CD4-positive, alpha-beta T cell treated with Interleukin-1 beta for 1 hour (primary cell): ENCODE data around the gene HEATR1.
"Not testable (repeated sequence)": the region's sequence is repeated elsewhere in the genome, so short reads cannot be mapped to it uniquely, and the experiment has no call there.

ENCODE experiments used
- DNase-seq, 2 donors: peaks; one replicate each; pipeline ENCODE4 v3.0.0-alpha.2; 2020 to 2022

The HEATR1 gene

DNA sequence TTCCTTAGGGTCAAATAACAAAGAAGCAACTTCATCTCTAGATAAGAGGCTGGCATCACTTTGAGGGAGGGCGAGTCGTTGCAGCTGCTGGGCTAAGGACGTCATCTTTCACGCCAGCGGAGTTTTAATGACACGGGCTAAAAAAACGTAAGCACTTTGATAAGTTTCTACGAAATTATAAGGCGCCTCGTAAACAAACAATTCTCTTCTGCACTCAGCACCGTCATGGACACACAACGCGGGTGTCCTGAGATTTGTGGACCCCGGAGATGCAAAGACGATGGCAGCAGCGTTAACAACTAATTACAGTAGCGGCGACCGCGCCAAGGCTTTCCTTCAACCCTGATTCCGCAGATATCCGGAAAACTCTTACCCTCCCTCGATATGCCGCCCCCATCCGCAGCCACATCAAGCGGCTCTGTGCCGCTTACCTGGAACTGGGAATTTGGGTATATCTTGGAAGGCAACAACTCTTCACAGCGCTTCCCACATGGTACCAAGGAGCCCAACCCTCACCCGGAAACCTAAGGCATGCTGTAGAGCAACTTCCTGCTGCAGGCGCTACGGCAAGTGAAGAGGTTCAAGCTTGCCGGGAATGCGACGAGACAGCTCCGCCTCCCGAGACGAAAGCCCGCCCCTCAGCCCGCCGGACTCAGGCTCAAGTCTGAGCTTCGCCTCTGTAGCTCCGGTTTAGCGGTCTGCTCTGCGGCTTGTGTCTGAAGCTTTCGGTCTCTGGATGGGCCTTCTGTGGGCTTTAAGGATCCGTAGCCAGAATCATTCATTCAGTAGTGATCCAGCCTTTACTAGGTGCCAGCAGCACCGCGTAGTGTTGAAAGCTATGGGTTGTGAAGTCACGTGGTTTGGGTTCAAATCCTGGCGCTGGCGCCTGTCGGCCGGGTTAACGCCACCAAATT is at the start of gene HEATR1:
TSS of gene HEATR1 (minus strand) at position 526 of the 914 bp plus-strand sequence. CDS start at position 105, 421 bp downstream.
- DNase-seq = peak; percentile 83 to 86

- DNase-seq = no peak
Observed at GRCh38 chr1:236645016-236645680, 40.8 kb upstream of the HEATR1 start.

GRCh38 chr1:236642763-236643162 is 38.4 kb upstream of the HEATR1 start:
- no peak for DNase-seq

- DNase-seq = no peak
Observed at GRCh38 chr1:236639686-236640085, 35.4 kb upstream of the HEATR1 start.

DNA sequence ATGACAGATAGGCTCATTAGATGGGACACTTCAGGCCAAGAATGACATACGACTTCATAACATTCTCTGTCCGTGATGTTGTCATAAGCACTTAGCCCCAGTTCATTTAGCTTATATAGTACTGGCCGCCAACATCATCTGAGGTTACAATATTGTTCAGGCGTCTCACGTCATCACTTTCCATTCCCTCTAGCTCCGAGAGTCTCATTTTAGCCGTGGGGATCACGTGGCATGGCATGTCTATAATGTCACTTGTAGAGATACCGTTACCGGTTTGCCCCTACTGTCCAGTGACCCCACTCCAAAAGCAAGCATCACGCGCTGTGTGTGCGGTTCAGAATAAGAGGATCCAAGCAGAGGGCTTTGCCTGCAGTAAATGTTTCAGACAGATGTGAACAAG is 34.6 kb upstream of the HEATR1 start:
- DNase-seq = no peak

DNA sequence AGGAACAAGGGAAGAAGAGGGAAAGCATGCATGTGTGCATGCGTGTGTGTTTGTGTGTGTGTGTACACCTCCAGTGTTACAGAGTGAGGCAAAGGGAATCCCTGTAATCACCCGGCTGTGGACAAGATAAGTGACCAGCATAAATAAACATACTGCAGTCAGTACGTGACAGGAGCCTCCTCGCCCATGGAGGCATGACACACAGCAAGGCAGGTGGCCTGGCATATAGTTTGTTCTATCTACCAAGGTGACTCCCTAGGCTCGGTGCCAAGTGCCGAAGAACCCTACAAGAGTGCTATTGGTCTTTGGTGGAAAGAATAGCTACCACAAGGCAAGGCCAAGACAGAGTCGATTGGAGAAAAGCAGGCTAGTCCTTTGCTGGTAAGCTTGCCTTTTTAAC is 31.7 kb upstream of the HEATR1 start:
- DNase-seq = no peak

GRCh38 chr1:236627727-236628408 is 23.6 kb upstream of the HEATR1 start:
- DNase-seq = no peak

DNA sequence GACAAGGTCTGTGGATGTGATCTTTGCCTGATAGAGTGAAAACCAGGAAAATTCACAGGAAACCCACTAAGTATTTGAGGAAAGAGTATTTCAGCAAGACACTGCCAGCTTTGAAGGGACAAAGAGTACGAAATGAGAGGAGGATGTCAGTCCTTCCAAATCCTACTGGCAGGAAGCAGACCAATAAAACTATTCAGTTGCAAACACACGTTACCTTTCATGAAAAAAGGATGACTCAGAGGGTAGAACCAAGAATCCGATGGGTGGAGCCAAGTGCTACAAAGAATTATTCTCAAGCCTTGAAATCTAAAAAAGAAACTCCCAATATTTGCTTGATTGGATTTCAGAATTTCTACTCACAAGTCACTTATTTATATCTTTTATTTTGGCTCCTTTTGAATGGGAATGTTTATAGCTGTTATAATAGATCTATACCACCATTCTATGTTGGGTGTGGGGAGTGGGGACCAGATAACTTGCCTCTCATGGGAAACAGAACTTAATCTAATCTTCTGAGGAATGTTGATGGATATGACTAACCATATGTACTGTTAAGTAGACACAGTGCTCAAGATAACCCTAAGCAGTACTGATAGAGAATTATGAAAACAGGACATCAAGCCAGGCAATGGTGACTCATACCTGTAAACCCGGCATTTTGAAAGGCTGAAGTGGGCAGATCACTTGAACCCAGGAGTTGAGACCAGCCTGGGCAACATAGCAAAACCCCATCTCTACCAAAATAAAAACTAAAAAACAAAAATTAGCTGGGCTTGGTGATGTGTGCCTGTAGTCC is 19.3 kb upstream of the HEATR1 start:
- DNase-seq = no peak

DNA sequence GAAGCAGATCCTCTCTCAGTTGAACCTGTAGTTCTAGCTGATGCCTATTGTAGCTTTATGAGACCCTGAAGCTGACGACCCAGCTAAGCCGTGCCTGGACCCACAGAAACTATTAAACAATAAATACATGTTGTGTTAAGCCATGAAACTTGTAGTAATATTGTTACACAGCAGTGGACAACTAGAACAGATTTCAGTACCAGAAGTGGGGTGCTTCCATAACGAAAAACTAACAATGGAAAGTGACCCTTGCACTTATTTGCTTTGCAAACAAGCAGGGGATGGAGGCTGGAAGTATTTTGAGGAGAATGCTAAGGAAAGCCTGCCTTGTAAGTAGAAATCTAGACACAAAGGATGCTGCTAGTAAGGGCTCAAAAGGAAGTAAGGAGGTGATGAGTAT is 18.1 kb upstream of the HEATR1 start:
- no peak for DNase-seq

GRCh38 chr1:236619398-236619797 is 15.1 kb upstream of the HEATR1 start:
- no peak for DNase-seq

GRCh38 chr1:236618507-236618906 is 14.2 kb upstream of the HEATR1 start:
- no peak for DNase-seq

GRCh38 chr1:236615399-236616148 is 11.3 kb upstream of the HEATR1 start:
- no peak for DNase-seq

GRCh38 chr1:236612349-236612748 is 8.0 kb upstream of the HEATR1 start:
- DNase-seq = no peak

DNA sequence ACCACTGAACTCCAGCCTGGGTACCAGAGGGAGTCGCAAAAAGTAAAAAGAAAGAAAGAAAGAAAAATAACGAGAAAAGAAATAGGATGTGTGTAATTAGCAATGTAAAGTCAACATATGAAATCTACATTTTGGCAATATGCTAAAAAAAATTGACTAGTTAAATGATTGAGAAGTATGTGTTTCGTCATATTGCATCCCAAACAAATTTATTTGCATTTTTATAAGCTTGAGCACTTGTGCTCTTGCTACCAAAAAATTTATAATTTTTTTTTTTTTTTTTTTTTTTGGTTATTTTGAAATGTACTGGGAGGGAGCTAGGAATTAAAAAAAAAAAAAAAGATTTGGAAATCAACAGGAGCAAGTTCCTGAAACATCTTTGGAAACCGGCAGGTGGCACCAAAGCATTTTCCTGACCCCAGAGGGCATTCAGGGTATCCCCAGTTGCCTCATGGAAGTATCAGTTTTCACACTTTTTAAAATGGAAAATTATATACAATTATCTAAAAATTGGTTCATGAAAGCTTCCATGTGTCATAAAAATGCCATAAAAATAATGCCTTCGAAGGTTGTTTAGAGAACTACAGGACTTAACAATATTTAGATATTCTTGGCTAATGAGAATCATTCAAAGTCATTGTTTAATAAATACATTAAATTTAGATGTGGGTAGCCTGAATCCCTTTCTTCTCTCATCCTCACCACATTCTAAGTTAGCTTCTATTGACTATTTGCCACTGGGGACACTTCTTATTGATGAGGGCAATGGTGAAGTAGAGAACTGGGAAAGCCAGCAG is 4.8 kb upstream of the HEATR1 start:
- DNase-seq = no peak

- DNase-seq = not testable (repeated sequence)
Observed at GRCh38 chr1:236607597-236607996, 3.3 kb upstream of the HEATR1 start.

- no peak for DNase-seq
Observed at GRCh38 chr1:236604905-236605806, 840 bp upstream of the HEATR1 start.

- DNase-seq = no peak
Observed at GRCh38 chr1:236602171-236602570, 2.1 kb downstream of the HEATR1 start.

DNA sequence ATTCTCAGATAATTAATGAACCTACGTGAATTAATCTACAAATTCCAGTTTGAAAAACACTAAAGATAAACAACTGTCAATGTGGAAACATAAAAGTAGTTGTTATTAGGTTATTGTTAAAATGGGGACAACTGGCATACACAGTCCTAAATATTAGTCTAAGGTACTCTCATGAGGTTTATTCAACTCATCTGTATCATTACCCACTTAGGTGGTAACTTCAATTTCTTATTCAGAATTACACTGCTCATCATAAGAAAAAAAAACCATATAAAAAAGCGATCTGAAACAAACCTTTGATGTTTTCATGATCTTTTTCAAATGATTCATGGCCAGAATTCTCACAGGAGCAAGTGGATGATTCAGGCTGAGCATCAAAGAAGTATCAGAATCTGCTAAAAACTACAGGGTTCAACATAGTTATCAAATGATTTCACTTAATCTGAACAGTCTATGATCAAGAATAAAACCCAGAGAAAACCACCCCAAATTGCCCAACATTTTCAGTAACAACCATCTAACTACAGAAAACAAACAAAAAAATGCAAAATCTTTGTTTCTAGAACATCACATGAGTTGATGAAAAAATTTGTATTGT is 13.7 kb downstream of the HEATR1 start:
- DNase-seq = no peak

DNA sequence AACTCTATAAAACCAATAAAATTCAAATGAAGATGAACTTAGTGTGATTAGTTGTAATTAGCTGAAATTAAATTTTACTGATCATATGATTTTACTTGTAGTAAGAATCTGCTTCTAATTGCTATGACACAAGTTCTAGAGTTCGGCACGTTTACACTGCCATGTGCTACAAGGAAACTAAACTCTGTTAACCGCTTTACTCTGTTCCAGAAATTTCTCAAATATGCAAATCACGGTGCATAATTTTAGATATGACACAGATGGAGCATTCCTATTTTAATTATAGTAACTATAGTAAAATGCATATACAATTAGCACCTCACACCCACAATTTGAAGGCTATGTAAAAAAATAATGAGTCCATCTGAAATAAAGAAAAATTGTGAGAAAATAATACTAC is 14.8 kb downstream of the HEATR1 start:
- no peak for DNase-seq

- no peak for DNase-seq
Observed at GRCh38 chr1:236581528-236581927, 22.8 kb downstream of the HEATR1 start.
